Activated naive CD4-positive, alpha-beta T cell (primary cell): ENCODE results near the gene CD84.
"Not testable (repeated sequence)": the region's sequence is repeated elsewhere in the genome, so short reads cannot be mapped to it uniquely, and the experiment has no call there.

ENCODE experiments used
- DNase-seq, 4 experiments: peaks; one replicate each; lab custom pipeline; 2025; lab: John Stamatoyannopoulos, UW

CD84 gene

GRCh38 chr1:160569806-160570205 lies 9.5 kb downstream of the CD84 start:
- DNase-seq: no peak

- peak in 2 of 4 experiments; percentile 14 to 51 for DNase-seq
These were observed 11.2 kb downstream of the CD84 start for GRCh38 chr1:160567858-160568682.

- DNase-seq: no peak
These were observed 12.0 kb downstream of the CD84 start for GRCh38 chr1:160567341-160567740.

- DNase-seq: no peak
These were observed 13.7 kb downstream of the CD84 start for GRCh38 chr1:160565564-160565963.

- not testable (repeated sequence) for DNase-seq
These were observed 16.1 kb downstream of the CD84 start for GRCh38 chr1:160563230-160563629.

GRCh38 chr1:160562745-160563144 lies 16.6 kb downstream of the CD84 start:
- not testable (repeated sequence) for DNase-seq

- DNase-seq: no peak
These were observed 18.5 kb downstream of the CD84 start for GRCh38 chr1:160560806-160561205.

GRCh38 chr1:160560045-160560705 lies 19.1 kb downstream of the CD84 start:
- DNase-seq: no peak

GRCh38 chr1:160559437-160559836 lies 19.9 kb downstream of the CD84 start:
- not testable (repeated sequence) for DNase-seq

- no peak for DNase-seq
These were observed 20.5 kb downstream of the CD84 start for GRCh38 chr1:160558660-160559380.

- no peak for DNase-seq
These were observed 25.5 kb downstream of the CD84 start for GRCh38 chr1:160553778-160554177.

GRCh38 chr1:160552425-160552824 lies 26.9 kb downstream of the CD84 start:
- DNase-seq: no peak

GRCh38 chr1:160550572-160551034 lies 28.7 kb downstream of the CD84 start:
- DNase-seq: peak in 3 of 4 experiments; percentile 9 to 45 (median 12)

GRCh38 chr1:160549665-160550006 lies 29.7 kb downstream of the CD84 start:
- DNase-seq: no peak

GRCh38 chr1:160548960-160549664 lies 30.2 kb downstream of the CD84 start:
- no peak for DNase-seq

- no peak for DNase-seq
These were observed 31.1 kb downstream of the CD84 start for GRCh38 chr1:160548183-160548582.

- no peak for DNase-seq
These were observed 31.9 kb downstream of the CD84 start for GRCh38 chr1:160547422-160547821.

GRCh38 chr1:160546942-160547341 lies 32.4 kb downstream of the CD84 start:
- DNase-seq: no peak

- no peak for DNase-seq
These were observed 34.6 kb downstream of the CD84 start for GRCh38 chr1:160544647-160545046.

- no peak for DNase-seq
These were observed 36.9 kb downstream of the CD84 start for GRCh38 chr1:160542303-160542945.

- DNase-seq: no peak
These were observed 37.5 kb downstream of the CD84 start for GRCh38 chr1:160541622-160542302.
